Fibroblast of gingiva (primary cell): ENCODE data around the gene PABPN1.
A peak's percentile ranks its signal among the peaks of the same experiment; 100 is the strongest.
"Not testable (repeated sequence)": the region's sequence is repeated elsewhere in the genome, so short reads cannot be mapped to it uniquely, and the experiment has no call there.

Experiments used
- DNase-seq: peaks from one replicate; pipeline ENCODE4 v3.0.0-alpha.2; 2011; ENCODE audit warnings: low read depth

The PABPN1 gene

GRCh38 chr14:23320584-23321571 is at the start of gene PABPN1:
Gene PABPN1 (plus strand): TSS chr14:23321457. CDS start chr14:23321470, 13 bp downstream.
- DNase-seq, result peak; percentile 100

- no peak for DNase-seq
These were observed 45.8 kb upstream of the PABPN1 start for GRCh38 chr14:23275412-23275811.

GRCh38 chr14:23277189-23277588 is 44.1 kb upstream of the PABPN1 start:
- no peak for DNase-seq

GRCh38 chr14:23277928-23278327 is 43.3 kb upstream of the PABPN1 start:
- not testable (repeated sequence) for DNase-seq

- DNase-seq, result no peak
These were observed 40.0 kb upstream of the PABPN1 start for GRCh38 chr14:23281247-23281646.

GRCh38 chr14:23284654-23285529 is 36.4 kb upstream of the PABPN1 start:
- no peak for DNase-seq

GRCh38 chr14:23285530-23286019 is 35.7 kb upstream of the PABPN1 start:
- no peak for DNase-seq

GRCh38 chr14:23286020-23286901 is 35.0 kb upstream of the PABPN1 start, which contains the start of gene HOMEZ:
Gene HOMEZ (minus strand): TSS chr14:23286132. CDS start chr14:23285952, 180 bp downstream.
- peak; percentile 100 for DNase-seq

GRCh38 chr14:23286902-23287479 is 34.3 kb upstream of the PABPN1 start:
- peak; percentile 42 for DNase-seq

- peak; percentile 42 for DNase-seq
These were observed 26.3 kb upstream of the PABPN1 start for GRCh38 chr14:23294734-23295561.

GRCh38 chr14:23296012-23296777 is 25.1 kb upstream of the PABPN1 start:
- no peak for DNase-seq

GRCh38 chr14:23297096-23297495 is 24.2 kb upstream of the PABPN1 start:
- no peak for DNase-seq

GRCh38 chr14:23297611-23298277 is 23.5 kb upstream of the PABPN1 start:
- DNase-seq, result no peak

- peak; percentile 73 for DNase-seq
These were observed 21.9 kb upstream of the PABPN1 start for GRCh38 chr14:23299211-23299957.

GRCh38 chr14:23299986-23300686 is 21.1 kb upstream of the PABPN1 start:
- DNase-seq, result no peak

GRCh38 chr14:23300687-23301223 is 20.5 kb upstream of the PABPN1 start:
- no peak for DNase-seq
